GM08714 (cell line): ENCODE measurements around the gene RALGDS.

Experiments used
- H3K4me3 ChIP-seq: fragments of 200-500 bp; sonication (Bioruptor generic); 2 replicates; pipeline ENCODE4 v1.5.1; 2014; ENCODE audit warnings: mild to moderate bottlenecking, low read length, inconsistent platforms
- ZNF274 ChIP-seq: IDR thresholded peaks from 2 replicates; pipeline ENCODE4 v1.6.1; 2012; ENCODE audit warnings: mild to moderate bottlenecking, low read depth, low read length

RALGDS gene

GRCh38 chr9:133122935-133123611, 2.0 kb upstream of the RALGDS start:
- no peak for TF ChIP-seq ZNF274
- H3K4me3 ChIP-seq: no peak overlapping the region

- no peak for TF ChIP-seq ZNF274
- H3K4me3 ChIP-seq: no peak overlapping the region
Measured at GRCh38 chr9:133122605-133122934, 1.5 kb upstream of the RALGDS start.

- no peak for TF ChIP-seq ZNF274
- H3K4me3 ChIP-seq: no peak overlapping the region
Measured at GRCh38 chr9:133121915-133122550, 993 bp upstream of the RALGDS start.

GRCh38 chr9:133120501-133121197, 391 bp downstream of the RALGDS start:
- no peak for TF ChIP-seq ZNF274
- H3K4me3 ChIP-seq: peak overlapping the region; percentile 71

- H3K4me3 ChIP-seq: peak overlapping the region; percentile 71
- TF ChIP-seq ZNF274: no peak
Measured at GRCh38 chr9:133119846-133120500, 1.1 kb downstream of the RALGDS start.

- H3K4me3 ChIP-seq: no peak overlapping the region; the same call in 1 of the 2 replicates
- TF ChIP-seq ZNF274: no peak
Measured at GRCh38 chr9:133119103-133119845, 1.8 kb downstream of the RALGDS start.

- no peak overlapping the region for H3K4me3 ChIP-seq
- TF ChIP-seq ZNF274: no peak
Measured at GRCh38 chr9:133118568-133118967, 2.5 kb downstream of the RALGDS start.

- TF ChIP-seq ZNF274: no peak
- no peak overlapping the region for H3K4me3 ChIP-seq
Measured at GRCh38 chr9:133118179-133118520, 2.9 kb downstream of the RALGDS start.

GRCh38 chr9:133117271-133118178, 3.5 kb downstream of the RALGDS start:
- no peak for TF ChIP-seq ZNF274
- no peak overlapping the region for H3K4me3 ChIP-seq

- no peak overlapping the region; the same call in 1 of the 2 replicates for H3K4me3 ChIP-seq
- no peak for TF ChIP-seq ZNF274
Measured at GRCh38 chr9:133116346-133117231, 4.5 kb downstream of the RALGDS start.

- peak overlapping the region; percentile 6; the same call in 1 of the 2 replicates for H3K4me3 ChIP-seq
- no peak for TF ChIP-seq ZNF274
Measured at GRCh38 chr9:133115604-133116345, 5.3 kb downstream of the RALGDS start.
